ENCODE data around the gene CNTNAP1.

The CNTNAP1 gene

GRCh38 chr17:42684929-42685556 lies 2.7 kb downstream of the CNTNAP1 start:
- Histone ChIP-seq H3K27ac (ENCODE audit: low read depth, low read length, poor library complexity, severe bottlenecking) (no peak overlapping the region), H3K4me2 (ENCODE audit: low read length) (no peak overlapping the region), H3K36me3 (ENCODE audit: insufficient read depth, low read length) (no peaks in the 10 kb centered on the region), H3K4me1 (ENCODE audit: insufficient read depth, low read length, severe bottlenecking) (peaks cover 15% of the 10 kb centered on the region), H3K9me2 (ENCODE audit: low read depth, low read length) (no peaks in the 10 kb centered on the region), H2AFZ (ENCODE audit: low read length) (no peak overlapping the region), H3K9me3 (ENCODE audit: low read length) (no peaks in the 10 kb centered on the region), H3K9ac (ENCODE audit: low read length) (no peak overlapping the region), H3K27me3 (ENCODE audit: insufficient read depth, low read length) (no peaks in the 10 kb centered on the region), H4K20me1 (ENCODE audit: insufficient read depth, low read length) (no peaks in the 10 kb centered on the region), H3F3A (ENCODE audit: insufficient read depth, low read length) (no peaks in the 10 kb centered on the region), H3K4me3 (ENCODE audit: low read depth, low read length, poor library complexity, severe bottlenecking) (no peak overlapping the region), H3K79me2 (ENCODE audit: insufficient read depth, low read length) (no peaks in the 10 kb centered on the region)
- TF ChIP-seq, protein P1, sequence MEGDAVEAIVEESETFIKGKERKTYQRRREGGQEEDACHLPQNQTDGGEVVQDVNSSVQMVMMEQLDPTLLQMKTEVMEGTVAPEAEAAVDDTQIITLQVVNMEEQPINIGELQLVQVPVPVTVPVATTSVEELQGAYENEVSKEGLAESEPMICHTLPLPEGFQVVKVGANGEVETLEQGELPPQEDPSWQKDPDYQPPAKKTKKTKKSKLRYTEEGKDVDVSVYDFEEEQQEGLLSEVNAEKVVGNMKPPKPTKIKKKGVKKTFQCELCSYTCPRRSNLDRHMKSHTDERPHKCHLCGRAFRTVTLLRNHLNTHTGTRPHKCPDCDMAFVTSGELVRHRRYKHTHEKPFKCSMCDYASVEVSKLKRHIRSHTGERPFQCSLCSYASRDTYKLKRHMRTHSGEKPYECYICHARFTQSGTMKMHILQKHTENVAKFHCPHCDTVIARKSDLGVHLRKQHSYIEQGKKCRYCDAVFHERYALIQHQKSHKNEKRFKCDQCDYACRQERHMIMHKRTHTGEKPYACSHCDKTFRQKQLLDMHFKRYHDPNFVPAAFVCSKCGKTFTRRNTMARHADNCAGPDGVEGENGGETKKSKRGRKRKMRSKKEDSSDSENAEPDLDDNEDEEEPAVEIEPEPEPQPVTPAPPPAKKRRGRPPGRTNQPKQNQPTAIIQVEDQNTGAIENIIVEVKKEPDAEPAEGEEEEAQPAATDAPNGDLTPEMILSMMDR (IDR thresholded peaks at IDR 0.05; ENCODE audit: low read length), result no peak
- TF ChIP-seq EZH2 (IDR thresholded peaks at IDR 0.05; ENCODE audit: borderline replicate concordance, low read length), result no peak

DNA sequence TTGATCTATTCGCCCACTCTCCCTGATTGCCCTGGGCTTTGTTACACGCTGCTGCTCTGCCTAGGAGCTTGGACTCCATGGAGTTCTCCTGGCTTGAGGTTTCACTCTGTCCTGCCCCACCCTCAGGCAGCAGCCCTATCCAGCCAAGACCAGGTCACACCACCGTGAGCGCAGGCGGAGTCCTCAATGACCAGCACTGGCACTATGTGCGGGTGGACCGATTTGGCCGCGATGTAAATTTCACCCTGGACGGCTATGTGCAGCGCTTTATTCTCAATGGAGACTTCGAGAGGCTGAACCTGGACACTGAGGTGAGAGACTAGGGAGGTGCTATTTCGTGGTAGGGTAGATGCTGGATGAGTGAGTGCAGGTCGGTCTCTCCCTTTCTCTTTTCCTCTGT lies 3.5 kb downstream of the CNTNAP1 start:
- H3K4me1 ChIP-seq (ENCODE audit: insufficient read depth, low read length, severe bottlenecking), result peaks cover 13% of the 10 kb centered on the region
- H3K9me3 ChIP-seq (ENCODE audit: low read length), result no peaks in the 10 kb centered on the region
- no peaks in the 10 kb centered on the region for H3K36me3 ChIP-seq (ENCODE audit: insufficient read depth, low read length)
- H3K9ac ChIP-seq (ENCODE audit: low read length), result no peak overlapping the region
- TF ChIP-seq EZH2 (IDR thresholded peaks at IDR 0.05; ENCODE audit: borderline replicate concordance, low read length), result no peak
- TF ChIP-seq, protein P1 (IDR thresholded peaks at IDR 0.05; ENCODE audit: low read length), result no peak
- no peak overlapping the region for H3K27ac ChIP-seq (ENCODE audit: low read depth, low read length, poor library complexity, severe bottlenecking)
- H3K4me2 ChIP-seq (ENCODE audit: low read length), result no peak overlapping the region
- no peaks in the 10 kb centered on the region for H4K20me1 ChIP-seq (ENCODE audit: insufficient read depth, low read length)
- H3F3A ChIP-seq (ENCODE audit: insufficient read depth, low read length), result no peaks in the 10 kb centered on the region
- no peaks in the 10 kb centered on the region for H3K79me2 ChIP-seq (ENCODE audit: insufficient read depth, low read length)
- H2AFZ ChIP-seq (ENCODE audit: low read length), result no peak overlapping the region
- no peak overlapping the region for H3K4me3 ChIP-seq (ENCODE audit: low read depth, low read length, poor library complexity, severe bottlenecking)
- H3K27me3 ChIP-seq (ENCODE audit: insufficient read depth, low read length), result no peaks in the 10 kb centered on the region
- no peaks in the 10 kb centered on the region for H3K9me2 ChIP-seq (ENCODE audit: low read depth, low read length)

GRCh38 chr17:42686520-42687128 lies 4.3 kb downstream of the CNTNAP1 start:
- Histone ChIP-seq H3K36me3 (ENCODE audit: insufficient read depth, low read length) (no peaks in the 10 kb centered on the region), H3K4me1 (ENCODE audit: insufficient read depth, low read length, severe bottlenecking) (peaks cover 8% of the 10 kb centered on the region), H2AFZ (ENCODE audit: low read length) (no peak overlapping the region), H3K27ac (ENCODE audit: low read depth, low read length, poor library complexity, severe bottlenecking) (no peak overlapping the region), H3F3A (ENCODE audit: insufficient read depth, low read length) (no peaks in the 10 kb centered on the region), H3K79me2 (ENCODE audit: insufficient read depth, low read length) (no peaks in the 10 kb centered on the region), H3K4me3 (ENCODE audit: low read depth, low read length, poor library complexity, severe bottlenecking) (no peak overlapping the region), H3K9ac (ENCODE audit: low read length) (no peak overlapping the region), H3K4me2 (ENCODE audit: low read length) (no peak overlapping the region), H4K20me1 (ENCODE audit: insufficient read depth, low read length) (no peaks in the 10 kb centered on the region), H3K27me3 (ENCODE audit: insufficient read depth, low read length) (no peaks in the 10 kb centered on the region), H3K9me3 (ENCODE audit: low read length) (no peaks in the 10 kb centered on the region), H3K9me2 (ENCODE audit: low read depth, low read length) (no peaks in the 10 kb centered on the region)
- no peak for TF ChIP-seq EZH2 (IDR thresholded peaks at IDR 0.05; ENCODE audit: borderline replicate concordance, low read length)
- TF ChIP-seq, protein P1 (IDR thresholded peaks at IDR 0.05; ENCODE audit: low read length), result no peak
